ENCODE measurements around the gene NT5DC4. TPM values are rescaled to one million over a fixed set of nuclear protein-coding genes. Genes with fewer than 3 reads are reported as not detected.

NT5DC4 gene
- total RNA-seq, 6 experiments from 2014 or later = not detected

GRCh38 chr2:112692495-112692911, 28.3 kb upstream of the NT5DC4 start:
- peak overlapping the region; percentile 98 for H3K27ac Mint-ChIP-seq
- no peaks in the 10 kb centered on the region for H3K36me3 Mint-ChIP-seq (ENCODE audit: low read depth)
- H3K9me3 Mint-ChIP-seq = no peaks in the 10 kb centered on the region
- no peak for TF ChIP-seq CTCF (IDR thresholded peaks at IDR 0.05)
- no peaks in the 10 kb centered on the region; the same call in 1 of the 2 replicates for H3K27me3 Mint-ChIP-seq (ENCODE audit: insufficient read depth)
- H3K4me1 Mint-ChIP-seq (ENCODE audit: low read depth) = peaks cover 48% of the 10 kb centered on the region
- H3K4me3 Mint-ChIP-seq = peak overlapping the region; percentile 60
- DNase-seq = peak; percentile 96

DNA sequence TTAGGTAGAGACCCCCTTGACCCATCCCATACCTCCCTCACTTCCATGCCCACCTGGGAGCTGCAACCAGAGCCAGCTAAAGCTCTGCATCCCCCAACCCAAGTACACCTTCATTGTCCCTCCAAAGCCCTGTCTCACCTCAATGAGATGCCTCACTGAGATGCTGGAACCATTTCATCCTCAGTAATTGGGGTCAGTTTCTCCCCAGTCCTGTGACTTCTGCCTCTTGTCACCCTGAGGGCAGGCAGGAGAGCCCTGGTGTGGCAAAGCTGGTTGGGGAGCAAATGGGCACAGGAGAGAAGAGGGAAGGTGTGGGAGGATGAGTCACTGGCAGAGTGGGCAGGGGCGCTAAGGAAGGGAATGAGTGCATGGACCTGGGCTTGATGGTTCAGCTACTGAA, 27.9 kb upstream of the NT5DC4 start:
- Mint-ChIP-seq H3K9me3 (no peaks in the 10 kb centered on the region), H3K27me3 (ENCODE audit: insufficient read depth) (no peaks in the 10 kb centered on the region; the same call in 1 of the 2 replicates), H3K4me3 (peak overlapping the region; percentile 60), H3K36me3 (ENCODE audit: low read depth) (no peaks in the 10 kb centered on the region), H3K4me1 (ENCODE audit: low read depth) (peaks cover 44% of the 10 kb centered on the region), H3K27ac (peak overlapping the region; percentile 98)
- DNase-seq = no peak
- no peak for TF ChIP-seq CTCF (IDR thresholded peaks at IDR 0.05)

DNA sequence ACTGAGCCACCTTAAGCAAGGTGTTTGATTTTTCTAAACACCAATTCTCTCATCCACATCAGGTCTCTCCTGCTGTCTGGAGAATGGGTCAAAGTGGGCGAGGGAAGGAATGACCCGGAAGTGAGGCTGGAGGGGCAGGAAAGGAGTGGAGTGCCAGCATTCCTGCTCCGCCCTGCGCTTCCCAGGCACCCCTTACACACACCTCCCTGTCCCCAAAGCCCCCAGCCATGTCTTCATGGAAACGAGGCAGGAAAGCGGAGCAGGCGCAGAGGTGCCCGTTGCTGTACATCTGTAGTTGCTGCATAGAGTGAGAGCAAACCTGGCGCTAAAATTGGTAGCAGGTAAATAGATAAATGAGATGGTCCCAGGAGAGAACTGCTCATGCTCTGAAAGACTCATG, 27.2 kb upstream of the NT5DC4 start:
- H3K4me1 Mint-ChIP-seq (ENCODE audit: low read depth) = peaks cover 37% of the 10 kb centered on the region

GRCh38 chr2:112694182-112694581, 26.6 kb upstream of the NT5DC4 start:
- no peak overlapping the region for H3K27ac Mint-ChIP-seq
- H3K27me3 Mint-ChIP-seq (ENCODE audit: insufficient read depth) = no peaks in the 10 kb centered on the region; the same call in 1 of the 2 replicates
- H3K4me1 Mint-ChIP-seq (ENCODE audit: low read depth) = peaks cover 31% of the 10 kb centered on the region
- H3K4me3 Mint-ChIP-seq = no peak overlapping the region
- H3K9me3 Mint-ChIP-seq = no peaks in the 10 kb centered on the region
- no peak for DNase-seq
- no peaks in the 10 kb centered on the region for H3K36me3 Mint-ChIP-seq (ENCODE audit: low read depth)
- TF ChIP-seq CTCF (IDR thresholded peaks at IDR 0.05) = no peak

More for the DNA sequence above, 27.2 kb upstream of the NT5DC4 start:
- no peaks in the 10 kb centered on the region; the same call in 1 of the 2 replicates for H3K27me3 Mint-ChIP-seq (ENCODE audit: insufficient read depth)
- no peaks in the 10 kb centered on the region for H3K9me3 Mint-ChIP-seq
- DNase-seq = no peak
- H3K4me3 Mint-ChIP-seq = no peak overlapping the region
- H3K36me3 Mint-ChIP-seq (ENCODE audit: low read depth) = no peaks in the 10 kb centered on the region
- TF ChIP-seq CTCF (IDR thresholded peaks at IDR 0.05) = no peak
- peak overlapping the region; percentile 98 for H3K27ac Mint-ChIP-seq

DNA sequence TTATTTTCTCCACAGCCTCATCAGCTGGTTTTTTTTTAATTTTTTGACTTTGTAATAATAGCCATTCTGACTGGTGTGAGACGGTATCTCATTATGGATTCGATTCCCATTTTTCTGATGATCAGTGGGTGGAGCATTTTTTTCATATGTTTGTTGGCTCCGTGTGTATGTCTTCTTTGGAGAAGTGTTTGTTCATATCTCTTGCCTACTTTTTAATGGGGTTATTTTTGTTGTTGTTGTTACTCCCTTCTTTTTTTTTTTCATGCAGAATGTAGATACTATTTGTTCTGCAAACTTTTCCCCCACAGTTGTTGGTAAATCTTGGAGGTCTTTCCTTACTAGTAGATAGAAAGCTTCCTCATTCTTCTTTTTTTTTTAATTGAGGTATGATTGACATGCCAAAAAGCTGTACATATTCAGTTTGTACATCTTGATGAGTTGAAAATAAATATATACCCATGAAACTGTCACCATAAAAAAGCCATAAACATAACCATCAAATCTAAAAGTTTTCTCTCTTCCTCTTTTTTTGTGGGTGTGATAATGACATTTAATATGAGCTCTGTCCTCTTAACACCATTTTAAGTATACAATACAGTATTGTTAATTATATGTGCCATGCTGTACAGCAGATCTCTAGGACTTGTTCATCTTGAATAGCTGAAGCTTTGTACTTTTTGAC, 21.8 kb upstream of the NT5DC4 start:
- Mint-ChIP-seq H3K27ac (no peak overlapping the region), H3K4me1 (ENCODE audit: low read depth) (peaks cover 10% of the 10 kb centered on the region; the same call in 1 of the 2 replicates), H3K27me3 (ENCODE audit: insufficient read depth) (no peaks in the 10 kb centered on the region; the same call in 1 of the 2 replicates), H3K36me3 (ENCODE audit: low read depth) (no peaks in the 10 kb centered on the region), H3K9me3 (no peaks in the 10 kb centered on the region), H3K4me3 (no peak overlapping the region)
- DNase-seq = no peak
- TF ChIP-seq CTCF (IDR thresholded peaks at IDR 0.05) = no peak
